Calu3 (cell line): ENCODE results near the gene CATSPER1. TPM values are rescaled to one million over a fixed set of nuclear protein-coding genes. Genes with fewer than 3 reads are reported as not detected.

Source experiments
- BruUV-seq: library from RNA; stranded (reverse); fragments of 400-500 nt; replicated peaks from 2 replicates; lab custom pipeline; 2021; lab: Mats Ljungman, UMichigan
- CTCF ChIA-PET: fragments of 300-600 bp; sonication (Branson Sonifier 250); formaldehyde crosslinking; loops from one replicate; lab custom pipeline; 2022; ENCODE audit warnings: antibody characterized with exemption; lab: Charles Lee
- DNase-seq: peaks from one replicate; pipeline ENCODE4 v3.0.0; 2022
- H3K27ac Mint-ChIP-seq: one replicate; pipeline ENCODE4 v1.8.0; 2022; ENCODE audit warnings: mixed read lengths; ENCODE audit not compliant: unreplicated experiment
- H3K27me3 Mint-ChIP-seq: one replicate; pipeline ENCODE4 v1.8.0; 2022; ENCODE audit warnings: mixed read lengths; ENCODE audit not compliant: unreplicated experiment
- H3K36me3 Mint-ChIP-seq: one replicate; pipeline ENCODE4 v1.8.0; 2022; ENCODE audit warnings: mild to moderate bottlenecking, moderate library complexity, mixed read lengths; ENCODE audit not compliant: insufficient read depth, unreplicated experiment
- H3K4me1 Mint-ChIP-seq: one replicate; pipeline ENCODE4 v1.8.0; 2022; ENCODE audit warnings: mild to moderate bottlenecking, low read depth, mixed read lengths; ENCODE audit not compliant: unreplicated experiment
- H3K4me3 Mint-ChIP-seq: one replicate; pipeline ENCODE4 v1.8.0; 2022; ENCODE audit warnings: mild to moderate bottlenecking, low read depth, moderate library complexity, mixed read lengths; ENCODE audit not compliant: unreplicated experiment
- H3K9me3 Mint-ChIP-seq: one replicate; pipeline ENCODE4 v1.8.0; 2022; ENCODE audit warnings: low read depth, mixed read lengths; ENCODE audit not compliant: unreplicated experiment
- CTCF ChIP-seq: fragments of 200-600 bp; IDR thresholded peaks from one replicate; pipeline ENCODE4 v1.8.0; 2022; ENCODE audit warnings: antibody characterized with exemption; ENCODE audit not compliant: unreplicated experiment
- intact Hi-C: fragments of 100-400 bp; cut with micrococcal nuclease; formaldehyde crosslinking; loops from one replicate; pipeline ENCODE4 v1.10.0; 2022; ENCODE audit not compliant: unreplicated experiment
- total RNA-seq: library from RNA; stranded (reverse); gene quantifications from 2 replicates; pipeline ENCODE4 v1.2.3, GENCODE V29; 2022

CATSPER1 gene
- total RNA-seq, 1 experiment from 2014 or later = 1.0 TPM

GRCh38 chr11:66072081-66072480 lies 45.8 kb upstream of the CATSPER1 start:
- no peak for DNase-seq
- TSS peak; percentile 18 for BruUV-seq
- intact Hi-C loops = no loop called here
- H3K27ac Mint-ChIP-seq = no peak overlapping the region
- no peaks in the 10 kb centered on the region for H3K9me3 Mint-ChIP-seq
- peaks cover 35% of the 10 kb centered on the region for H3K4me1 Mint-ChIP-seq
- TF ChIP-seq CTCF = no peak
- H3K27me3 Mint-ChIP-seq = no peaks in the 10 kb centered on the region
- H3K4me3 Mint-ChIP-seq = peak overlapping the region; percentile 77
- peaks cover 40% of the 10 kb centered on the region for H3K36me3 Mint-ChIP-seq
- CTCF ChIA-PET = no interaction called here

GRCh38 chr11:66071381-66071801 lies 45.1 kb upstream of the CATSPER1 start:
- no peak for DNase-seq
- intact Hi-C loops = no loop called here
- peak overlapping the region; percentile 81 for H3K27ac Mint-ChIP-seq
- H3K4me1 Mint-ChIP-seq = peaks cover 41% of the 10 kb centered on the region
- no peak for TF ChIP-seq CTCF
- no TSS peak for BruUV-seq
- H3K9me3 Mint-ChIP-seq = no peaks in the 10 kb centered on the region
- H3K27me3 Mint-ChIP-seq = no peaks in the 10 kb centered on the region
- peaks cover 47% of the 10 kb centered on the region for H3K36me3 Mint-ChIP-seq
- peak overlapping the region; percentile 77 for H3K4me3 Mint-ChIP-seq
- CTCF ChIA-PET = interaction anchor here (0.5 to 1.1 kb wide), 4 partner anchors 13 to 86 kb away, joined by 3 to 7 read pairs (median 4); no protein-coding TSS in a partner anchor

GRCh38 chr11:66070604-66071380 lies 44.5 kb upstream of the CATSPER1 start:
- TF ChIP-seq CTCF = no peak
- CTCF ChIA-PET = interaction anchor here (0.5 to 1.1 kb wide), 5 partner anchors 12 to 85 kb away, joined by 3 to 7 read pairs (median 4); no protein-coding TSS in a partner anchor
- no TSS peak for BruUV-seq
- DNase-seq = peak; percentile 30
- Mint-ChIP-seq H3K36me3 (peaks cover 53% of the 10 kb centered on the region), H3K9me3 (no peaks in the 10 kb centered on the region), H3K27me3 (no peaks in the 10 kb centered on the region), H3K4me1 (peaks cover 41% of the 10 kb centered on the region), H3K4me3 (peak overlapping the region; percentile 77), H3K27ac (peak overlapping the region; percentile 81)
- intact Hi-C loops = no loop called here

GRCh38 chr11:66069715-66070603 lies 43.7 kb upstream of the CATSPER1 start, which contains the start of gene PACS1:
Gene PACS1, plus strand, starts transcription at chr11:66070272. Its CDS starts 215 bp downstream, at chr11:66070487.
- Mint-ChIP-seq H3K4me3 (peak within 1 kb of the TSS; percentile 77), H3K27me3 (no peaks in the 10 kb centered on the region), H3K27ac (peak within 1 kb of the TSS; percentile 81), H3K36me3 (peaks cover 59% of the 10 kb centered on the region), H3K9me3 (no peaks in the 10 kb centered on the region), H3K4me1 (peaks cover 41% of the 10 kb centered on the region)
- intact Hi-C loops = no loop called here
- BruUV-seq = no TSS peak
- CTCF ChIA-PET = interaction anchor here (0.6 to 1.4 kb wide), 4 partner anchors 25 to 50 kb away, joined by 3 to 6 read pairs (median 4); no protein-coding TSS in a partner anchor
- DNase-seq = peak; percentile 51
- no peak for TF ChIP-seq CTCF
